ENCODE measurements around the gene ARPC1B.

Gene ARPC1B

DNA sequence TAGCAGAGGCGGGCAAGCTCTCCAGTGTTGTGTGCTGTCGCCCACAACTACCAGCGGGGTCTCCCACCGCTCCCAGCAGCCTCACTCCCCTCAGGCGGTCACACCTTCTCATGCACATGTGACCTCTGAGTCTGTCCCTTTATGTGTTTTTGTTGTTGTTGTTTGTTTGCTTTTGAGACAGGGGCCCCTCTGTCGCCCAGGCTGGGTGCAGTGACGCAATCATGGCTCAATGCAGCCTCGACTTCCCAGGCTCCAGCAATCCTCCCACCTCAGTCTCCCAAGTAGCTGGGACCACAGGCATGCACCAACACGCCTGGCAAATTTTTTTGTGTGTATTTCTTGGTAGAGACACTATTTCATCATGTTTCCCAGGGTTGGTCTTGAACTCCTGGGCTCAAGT, 65.7 kb downstream of the ARPC1B start:
- no peak overlapping the region for H3K4me3 ChIP-seq (ENCODE audit: low read depth, low read length)
